Measurements from ENCODE around the gene PDCD11.
"Not testable (repeated sequence)": the region's sequence is repeated elsewhere in the genome, so short reads cannot be mapped to it uniquely, and the experiment has no call there.

Gene PDCD11, protein sequence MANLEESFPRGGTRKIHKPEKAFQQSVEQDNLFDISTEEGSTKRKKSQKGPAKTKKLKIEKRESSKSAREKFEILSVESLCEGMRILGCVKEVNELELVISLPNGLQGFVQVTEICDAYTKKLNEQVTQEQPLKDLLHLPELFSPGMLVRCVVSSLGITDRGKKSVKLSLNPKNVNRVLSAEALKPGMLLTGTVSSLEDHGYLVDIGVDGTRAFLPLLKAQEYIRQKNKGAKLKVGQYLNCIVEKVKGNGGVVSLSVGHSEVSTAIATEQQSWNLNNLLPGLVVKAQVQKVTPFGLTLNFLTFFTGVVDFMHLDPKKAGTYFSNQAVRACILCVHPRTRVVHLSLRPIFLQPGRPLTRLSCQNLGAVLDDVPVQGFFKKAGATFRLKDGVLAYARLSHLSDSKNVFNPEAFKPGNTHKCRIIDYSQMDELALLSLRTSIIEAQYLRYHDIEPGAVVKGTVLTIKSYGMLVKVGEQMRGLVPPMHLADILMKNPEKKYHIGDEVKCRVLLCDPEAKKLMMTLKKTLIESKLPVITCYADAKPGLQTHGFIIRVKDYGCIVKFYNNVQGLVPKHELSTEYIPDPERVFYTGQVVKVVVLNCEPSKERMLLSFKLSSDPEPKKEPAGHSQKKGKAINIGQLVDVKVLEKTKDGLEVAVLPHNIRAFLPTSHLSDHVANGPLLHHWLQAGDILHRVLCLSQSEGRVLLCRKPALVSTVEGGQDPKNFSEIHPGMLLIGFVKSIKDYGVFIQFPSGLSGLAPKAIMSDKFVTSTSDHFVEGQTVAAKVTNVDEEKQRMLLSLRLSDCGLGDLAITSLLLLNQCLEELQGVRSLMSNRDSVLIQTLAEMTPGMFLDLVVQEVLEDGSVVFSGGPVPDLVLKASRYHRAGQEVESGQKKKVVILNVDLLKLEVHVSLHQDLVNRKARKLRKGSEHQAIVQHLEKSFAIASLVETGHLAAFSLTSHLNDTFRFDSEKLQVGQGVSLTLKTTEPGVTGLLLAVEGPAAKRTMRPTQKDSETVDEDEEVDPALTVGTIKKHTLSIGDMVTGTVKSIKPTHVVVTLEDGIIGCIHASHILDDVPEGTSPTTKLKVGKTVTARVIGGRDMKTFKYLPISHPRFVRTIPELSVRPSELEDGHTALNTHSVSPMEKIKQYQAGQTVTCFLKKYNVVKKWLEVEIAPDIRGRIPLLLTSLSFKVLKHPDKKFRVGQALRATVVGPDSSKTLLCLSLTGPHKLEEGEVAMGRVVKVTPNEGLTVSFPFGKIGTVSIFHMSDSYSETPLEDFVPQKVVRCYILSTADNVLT (N-terminal part only)

DNA sequence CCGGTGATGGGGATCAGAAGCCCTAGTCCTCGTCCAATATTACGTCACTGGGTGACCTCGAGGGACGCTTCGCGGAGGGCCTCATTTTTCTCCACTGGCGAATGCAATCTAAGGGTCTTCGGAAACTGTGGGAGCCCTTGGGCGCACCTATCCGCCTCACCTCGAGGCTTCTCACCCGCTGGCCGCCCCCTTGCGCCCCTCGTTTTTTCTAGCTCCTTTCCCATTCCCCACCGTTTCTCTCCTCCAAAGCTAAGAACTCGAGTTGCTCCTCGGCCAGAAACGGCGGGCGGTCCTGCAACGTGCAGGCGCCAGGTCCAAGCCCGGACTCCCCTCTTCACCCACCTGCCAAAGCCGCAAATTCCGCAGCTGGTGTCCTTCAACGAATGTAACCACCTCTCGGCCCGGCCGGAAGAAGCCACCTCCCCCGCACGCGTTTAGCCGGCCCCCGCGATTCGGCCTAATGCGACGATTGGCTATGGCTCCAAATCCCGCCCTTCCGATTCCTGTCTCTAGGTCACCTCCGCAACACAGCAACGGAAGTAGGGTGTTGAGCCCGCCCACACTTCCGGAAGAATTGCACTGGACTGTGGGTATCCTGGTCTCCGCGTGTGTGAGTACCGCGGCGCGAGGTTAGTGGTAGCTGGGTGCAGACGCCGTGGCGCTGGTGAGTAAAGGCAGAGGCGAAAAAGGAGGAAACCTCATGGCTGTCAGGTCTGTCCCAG is at the start of gene PDCD11, which contains the start of gene ATP5MK:
TSS of gene PDCD11 (plus strand) at position 560 of the 722 bp plus-strand sequence. CDS start 1,801 bp downstream, outside the sequence.
TSS of gene ATP5MK (minus strand) at position 409 of the 722 bp plus-strand sequence. CDS start 4,018 bp downstream, outside the sequence.
- DNase-seq (ENCODE audit: low read depth in 2 of 2): peak; percentile 92 to 96

DNA sequence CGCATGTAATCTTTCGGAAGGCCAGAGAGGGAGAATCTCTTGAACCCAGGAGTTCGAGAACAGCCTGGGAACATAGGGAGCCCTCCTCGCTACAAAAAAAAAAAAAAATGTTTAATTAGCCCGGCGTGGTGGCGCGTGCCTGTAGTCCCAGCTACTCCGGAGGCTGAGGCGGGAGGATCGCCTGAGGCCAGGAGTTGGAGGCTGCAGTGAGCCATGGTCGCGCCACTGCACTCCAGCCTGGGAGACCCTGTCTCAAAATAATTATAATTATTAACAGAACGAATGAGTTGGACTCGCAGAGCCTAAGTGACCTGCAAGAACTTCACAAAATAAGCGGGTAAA is 46.3 kb upstream of the PDCD11 start:
- DNase-seq (ENCODE audit: low read depth in 2 of 2): no peak

DNA sequence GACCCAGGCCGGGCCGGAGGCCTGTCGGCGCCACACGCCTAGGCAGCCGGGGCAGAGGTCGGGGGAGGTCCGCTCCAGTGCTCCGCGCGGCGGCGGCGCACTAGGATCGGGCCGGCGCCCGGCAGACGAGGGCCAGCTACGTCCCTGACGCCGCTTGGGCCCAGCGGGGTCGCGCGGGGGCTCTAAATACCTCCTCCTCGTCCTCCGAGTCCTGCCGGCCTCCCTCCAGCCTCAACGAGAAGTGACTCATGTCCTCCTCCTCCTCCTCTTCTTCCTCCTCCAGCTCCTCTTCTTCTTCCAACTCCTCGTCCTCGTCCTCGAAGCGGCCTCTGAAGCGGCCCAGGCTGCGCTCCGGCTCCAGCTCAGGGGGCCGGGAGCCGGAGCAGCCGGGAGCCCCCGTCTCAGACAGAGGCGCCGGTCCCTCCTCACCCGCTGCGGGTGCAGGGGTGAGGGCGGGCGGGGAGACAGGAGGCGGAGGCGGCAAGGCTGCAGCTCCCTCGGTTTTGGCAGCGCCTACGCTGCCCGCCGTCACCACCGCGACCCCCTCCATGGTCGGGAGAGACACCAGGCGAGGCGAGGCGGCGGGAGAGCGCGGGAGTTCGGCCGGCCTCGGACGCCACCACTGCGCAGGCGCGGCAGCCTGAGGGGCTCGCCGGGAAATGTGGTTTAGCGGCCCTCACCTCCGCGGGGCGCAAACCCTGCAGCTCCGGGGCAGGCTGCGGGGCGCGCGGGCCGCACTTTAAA is 45.7 kb upstream of the PDCD11 start, which contains the start of gene PCGF6:
TSS of gene PCGF6 (minus strand) at position 624 of the 744 bp plus-strand sequence. CDS start at position 550, 74 bp downstream.
- peak; percentile 53 to 64 for DNase-seq (ENCODE audit: low read depth in 2 of 2)

DNA sequence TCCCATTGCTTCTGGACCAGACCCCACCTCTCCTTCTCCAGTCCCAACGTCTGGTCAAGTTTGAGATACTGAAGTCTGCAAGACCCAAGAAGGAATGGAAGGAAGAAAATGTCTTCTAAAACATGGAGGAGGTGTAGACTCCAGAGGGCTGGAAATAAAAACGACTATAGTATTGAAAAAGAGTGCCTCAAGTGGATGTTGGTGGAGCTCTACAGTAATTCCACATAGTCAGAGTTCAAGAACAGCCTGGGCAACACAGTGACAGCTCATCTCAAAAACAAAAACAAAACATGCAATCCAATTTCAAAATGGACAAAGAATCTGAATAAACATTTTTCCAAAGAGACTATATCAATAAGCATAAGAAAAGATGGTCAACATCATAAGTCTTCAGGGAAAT is 43.1 kb upstream of the PDCD11 start:
- no peak for DNase-seq (ENCODE audit: low read depth in 2 of 2)

DNA sequence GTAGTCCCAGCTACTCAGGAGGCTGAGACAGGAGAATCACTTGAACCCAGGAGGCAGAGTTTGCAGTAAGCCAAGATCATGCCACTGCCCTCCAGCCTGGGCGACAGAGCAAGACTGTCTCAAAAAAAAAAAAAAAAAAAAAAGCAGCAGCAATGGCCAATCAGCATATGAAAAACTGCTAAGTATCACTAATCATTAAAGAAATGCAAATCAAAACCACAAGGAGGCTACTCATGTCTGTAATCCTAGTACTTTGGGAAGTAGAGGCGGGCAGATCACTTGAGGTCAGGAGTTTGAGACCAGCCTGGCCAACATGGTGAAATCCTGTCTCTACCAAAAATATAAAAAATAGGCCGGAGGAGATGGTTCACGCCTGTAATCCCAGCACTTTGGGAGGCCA is 41.9 kb upstream of the PDCD11 start:
- DNase-seq (ENCODE audit: low read depth in 2 of 2): not testable (repeated sequence)

DNA sequence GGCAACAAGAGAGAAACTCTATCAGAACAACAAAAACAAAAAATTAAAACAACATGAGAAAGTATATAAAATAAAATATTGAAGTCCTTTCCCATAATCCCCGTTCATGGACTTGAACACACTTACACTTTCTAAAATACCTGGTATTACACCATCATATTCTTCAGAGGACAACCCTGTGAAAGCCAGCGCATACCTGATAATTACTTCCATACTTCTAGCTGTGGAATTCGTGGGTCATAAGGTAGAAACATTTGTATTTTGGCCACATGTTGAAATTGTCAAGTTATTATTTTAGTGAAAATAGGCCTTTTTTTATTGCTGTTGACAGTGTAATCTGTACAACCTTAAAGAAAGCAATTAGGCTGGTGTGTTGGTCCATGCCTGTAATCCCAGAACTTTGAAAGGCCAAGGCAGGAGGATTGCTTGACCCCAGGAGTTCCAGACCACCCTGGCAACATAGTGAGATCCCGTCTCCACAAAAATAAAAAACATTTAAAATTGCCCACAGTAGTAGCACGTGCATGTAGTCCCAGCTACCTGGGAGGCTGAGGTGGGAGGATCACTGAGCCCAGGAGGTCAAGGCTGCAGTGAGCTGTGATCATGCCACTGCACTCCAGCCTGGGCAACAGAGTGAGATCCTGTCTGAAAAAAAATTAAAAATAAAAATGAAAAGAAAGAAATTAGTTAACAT is 40.4 kb upstream of the PDCD11 start:
- DNase-seq (ENCODE audit: low read depth in 2 of 2): no peak

DNA sequence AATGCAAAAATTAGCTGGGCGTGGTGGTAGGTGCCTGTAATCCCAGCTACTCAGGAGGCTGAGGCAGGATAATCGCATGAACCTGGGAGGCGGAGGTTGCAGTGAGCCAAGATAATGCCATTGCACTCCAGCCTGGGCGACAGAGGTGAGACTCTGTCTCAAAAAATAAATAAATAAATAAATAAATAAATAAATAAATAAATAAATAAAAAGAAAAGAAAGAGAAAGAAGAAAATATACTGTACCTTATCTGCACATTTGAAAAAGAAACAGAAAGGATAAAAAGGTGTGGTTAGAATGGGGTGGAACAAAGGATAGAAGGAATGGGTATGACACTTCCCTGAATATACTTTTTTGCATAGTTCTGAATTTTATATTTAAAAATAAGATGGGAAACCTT is 36.9 kb upstream of the PDCD11 start:
- not testable (repeated sequence) for DNase-seq (ENCODE audit: low read depth in 2 of 2)

DNA sequence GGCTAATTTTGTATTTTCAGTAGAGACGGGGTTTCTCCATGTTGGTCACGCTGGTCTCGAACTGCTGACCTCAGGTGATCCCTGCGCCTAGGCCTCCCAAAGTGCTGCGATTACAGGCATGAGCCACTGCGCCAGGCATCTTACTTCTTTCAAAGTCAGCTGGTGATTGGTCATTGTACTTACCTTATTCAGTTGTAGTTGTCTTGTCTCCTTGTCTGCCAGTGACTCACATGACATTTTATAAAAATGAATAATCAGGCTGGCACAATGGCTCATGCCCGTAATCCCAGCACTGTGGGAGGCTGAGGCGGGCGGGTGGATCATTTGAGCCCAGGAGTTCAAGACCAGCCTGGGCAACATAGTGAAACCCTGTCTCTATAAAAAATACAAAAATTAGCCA is 35.6 kb upstream of the PDCD11 start:
- DNase-seq (ENCODE audit: low read depth in 2 of 2): not testable (repeated sequence)

DNA sequence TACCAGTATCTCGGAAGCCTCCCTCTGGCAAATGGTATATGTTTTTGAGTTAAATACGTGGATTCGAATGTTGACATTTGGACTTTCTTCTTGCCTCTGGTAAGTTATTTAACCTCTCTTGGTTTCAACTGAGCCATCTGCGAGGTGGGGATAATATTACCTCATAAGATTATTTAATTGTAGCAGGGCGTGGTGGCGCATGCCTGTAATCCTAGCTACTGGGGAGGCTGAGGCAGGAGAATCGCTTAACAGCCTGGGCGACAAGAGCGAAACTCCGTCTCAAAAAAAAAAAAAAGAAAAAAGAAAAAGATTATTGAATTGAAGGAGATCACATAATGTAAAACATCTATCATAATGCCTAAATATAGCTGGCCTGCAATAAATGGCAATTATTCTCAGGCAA is 29.0 kb upstream of the PDCD11 start:
- no peak for DNase-seq (ENCODE audit: low read depth in 2 of 2)

DNA sequence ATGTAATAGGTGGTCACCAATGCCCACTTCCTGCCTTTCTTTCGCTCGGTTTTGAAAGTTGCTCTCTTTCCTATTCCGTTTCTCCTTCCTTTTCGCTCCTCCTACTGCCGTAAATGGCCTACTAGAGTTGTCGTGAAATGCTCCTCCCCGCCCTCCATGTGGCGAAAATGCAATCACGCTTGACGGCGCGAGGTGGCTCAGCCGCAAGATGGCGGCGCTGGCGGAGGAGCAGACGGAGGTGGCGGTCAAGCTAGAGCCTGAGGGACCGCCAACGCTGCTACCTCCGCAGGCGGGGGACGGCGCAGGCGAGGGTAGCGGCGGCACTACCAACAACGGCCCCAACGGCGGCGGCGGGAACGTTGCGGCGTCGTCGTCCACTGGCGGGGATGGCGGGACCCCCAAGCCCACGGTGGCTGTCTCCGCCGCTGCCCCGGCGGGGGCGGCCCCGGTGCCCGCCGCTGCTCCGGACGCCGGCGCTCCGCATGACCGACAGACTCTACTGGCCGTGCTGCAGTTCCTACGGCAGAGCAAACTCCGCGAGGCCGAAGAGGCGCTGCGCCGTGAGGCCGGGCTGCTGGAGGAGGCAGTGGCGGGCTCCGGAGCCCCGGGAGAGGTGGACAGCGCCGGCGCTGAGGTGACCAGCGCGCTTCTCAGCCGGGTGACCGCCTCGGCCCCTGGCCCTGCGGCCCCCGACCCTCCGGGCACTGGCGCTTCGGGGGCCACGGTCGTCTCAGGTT is 28.5 kb upstream of the PDCD11 start, which contains the start of gene TAF5:
TSS of gene TAF5 (plus strand) at position 195 of the 737 bp plus-strand sequence. CDS start at position 209, 14 bp downstream.
- DNase-seq (ENCODE audit: low read depth in 2 of 2): peak; percentile 77 to 85

DNA sequence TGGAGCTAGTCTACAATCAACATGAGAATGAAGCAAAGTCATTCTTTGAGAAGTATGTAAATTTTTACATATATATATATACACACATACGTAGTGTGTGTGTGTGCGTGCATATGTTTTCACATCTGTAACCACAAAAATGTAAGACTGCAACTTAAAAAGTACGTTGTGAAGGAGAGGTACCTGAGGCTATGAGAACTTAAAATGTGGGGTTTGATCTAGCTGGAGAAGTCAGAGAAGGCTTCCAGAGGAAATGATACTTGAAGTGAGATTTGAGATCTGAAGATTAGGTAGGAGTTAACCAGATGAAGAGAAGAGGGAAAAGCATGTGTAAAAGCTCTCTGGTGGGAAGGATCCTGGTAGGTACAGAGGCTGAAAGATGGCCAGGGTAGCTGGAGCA is 22.9 kb upstream of the PDCD11 start:
- DNase-seq (ENCODE audit: low read depth in 2 of 2): no peak

DNA sequence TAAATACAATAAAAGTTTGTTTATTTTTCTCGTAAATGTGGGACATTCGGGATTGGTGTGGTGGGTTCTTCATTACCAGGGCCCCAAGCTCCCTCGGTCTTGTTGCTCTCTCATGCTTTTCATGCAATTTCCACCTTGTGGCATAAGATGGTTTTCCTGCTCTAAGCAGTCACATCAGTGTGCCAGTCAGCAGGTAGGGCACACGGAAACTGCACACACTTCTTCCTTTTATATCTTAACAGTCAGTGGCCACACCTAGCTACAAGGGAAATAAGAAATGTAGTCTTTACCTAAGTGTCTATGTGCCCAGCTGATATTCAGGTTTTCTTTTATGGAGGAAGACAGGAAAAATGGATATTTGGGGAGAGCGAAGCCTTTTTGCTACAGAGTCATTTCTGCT is 22.2 kb upstream of the PDCD11 start:
- DNase-seq (ENCODE audit: low read depth in 2 of 2): no peak

DNA sequence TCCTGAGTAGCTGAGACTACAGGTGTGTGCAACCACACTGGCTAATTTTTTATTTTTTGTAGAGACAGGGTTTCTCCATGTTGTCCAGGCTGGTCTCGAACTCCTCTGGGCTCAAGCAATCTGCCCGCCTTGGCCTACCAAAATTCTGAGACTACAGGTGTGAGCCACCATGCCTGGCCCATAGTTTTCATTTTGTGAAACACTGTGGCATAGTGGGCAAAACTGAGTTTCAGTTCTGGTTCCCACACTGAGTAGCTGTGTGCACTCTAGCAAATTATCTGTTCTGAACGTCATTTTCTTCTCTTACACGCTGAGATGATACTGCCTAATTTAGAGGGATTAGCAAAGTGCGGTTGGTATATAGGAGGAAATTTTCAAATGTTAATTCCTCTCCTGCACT is 13.7 kb upstream of the PDCD11 start:
- DNase-seq (ENCODE audit: low read depth in 2 of 2): no peak

DNA sequence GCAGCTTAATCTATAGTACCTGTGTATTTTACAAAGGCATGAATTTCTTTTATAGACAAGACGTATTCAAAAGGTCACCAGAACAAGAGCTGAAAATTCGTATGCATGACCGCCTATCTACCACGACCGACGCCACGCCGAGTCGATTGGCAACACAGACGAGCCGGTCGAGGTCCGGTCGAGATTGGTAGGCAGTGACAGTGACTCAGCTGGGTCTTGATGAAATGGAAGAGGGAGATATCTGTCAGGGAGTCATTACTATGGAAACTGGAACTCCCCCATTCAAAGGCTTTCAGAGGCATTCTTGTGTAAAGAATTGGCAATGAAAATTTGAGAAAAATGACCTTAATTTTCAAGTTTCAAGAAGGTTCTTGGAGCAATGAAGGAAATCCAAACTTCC is 2.2 kb upstream of the PDCD11 start:
- DNase-seq (ENCODE audit: low read depth in 2 of 2): no peak

DNA sequence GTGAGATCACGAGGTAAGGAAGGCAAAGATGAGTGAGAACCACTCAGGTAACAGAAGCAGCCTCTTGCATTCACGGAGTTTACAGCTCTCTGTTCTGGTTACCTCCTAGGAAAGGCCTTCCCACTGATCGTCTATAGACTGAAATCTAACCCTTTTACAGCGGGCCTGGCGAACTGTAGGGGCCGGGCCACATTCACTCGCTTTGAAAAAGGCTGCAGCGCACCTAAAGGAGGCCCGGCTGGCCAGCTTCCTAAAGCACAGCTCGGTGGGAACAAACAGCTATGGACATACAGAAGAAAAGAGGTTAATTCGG is 716 bp upstream of the PDCD11 start:
- no peak for DNase-seq (ENCODE audit: low read depth in 2 of 2)

DNA sequence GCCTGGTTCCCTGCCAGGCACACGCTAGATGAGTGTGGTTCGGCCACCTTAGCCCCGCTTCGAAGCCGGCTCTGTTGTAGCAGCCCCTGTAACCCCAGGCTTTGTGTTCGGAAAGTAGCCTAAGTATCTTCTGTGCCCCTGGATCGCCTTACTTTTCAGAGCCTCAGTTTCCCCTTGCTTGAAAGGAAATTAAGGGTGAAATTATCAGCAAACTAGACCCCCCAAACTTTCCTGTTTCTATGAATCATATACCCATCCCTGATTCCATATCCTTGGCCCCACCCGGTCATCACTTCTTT is 312 bp downstream of the PDCD11 start:
- no peak for DNase-seq (ENCODE audit: low read depth in 2 of 2)

DNA sequence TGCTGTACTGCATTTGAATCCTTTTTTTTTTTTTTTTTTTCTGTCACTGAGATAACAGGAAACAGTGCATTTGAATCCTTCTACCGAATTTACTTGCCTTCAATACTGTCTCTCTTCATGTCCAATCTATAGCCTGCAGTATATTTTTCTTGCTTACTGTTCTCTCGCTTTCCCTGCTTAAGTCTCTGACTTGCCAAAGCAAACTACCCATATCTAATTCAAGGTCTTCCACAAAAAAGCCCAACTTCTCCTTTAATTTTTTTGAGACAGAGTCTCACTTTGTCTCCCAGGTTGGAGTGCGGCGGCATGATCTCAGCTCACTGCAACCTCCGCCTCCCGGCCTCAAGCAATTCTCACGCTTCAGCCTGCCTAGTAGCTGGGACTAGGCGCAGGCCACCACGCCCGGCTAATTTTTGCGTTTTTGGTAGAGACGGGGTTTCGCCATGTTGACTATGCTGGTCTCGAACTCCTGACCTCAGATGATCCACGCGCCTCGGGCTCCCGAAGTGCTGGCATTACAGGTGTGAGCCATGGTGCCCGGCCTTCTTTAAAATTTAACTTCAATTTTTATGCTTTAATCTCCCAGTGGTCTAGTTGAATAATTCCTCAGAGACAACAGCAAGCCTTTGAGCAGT is 882 bp downstream of the PDCD11 start:
- DNase-seq (ENCODE audit: low read depth in 2 of 2): no peak

DNA sequence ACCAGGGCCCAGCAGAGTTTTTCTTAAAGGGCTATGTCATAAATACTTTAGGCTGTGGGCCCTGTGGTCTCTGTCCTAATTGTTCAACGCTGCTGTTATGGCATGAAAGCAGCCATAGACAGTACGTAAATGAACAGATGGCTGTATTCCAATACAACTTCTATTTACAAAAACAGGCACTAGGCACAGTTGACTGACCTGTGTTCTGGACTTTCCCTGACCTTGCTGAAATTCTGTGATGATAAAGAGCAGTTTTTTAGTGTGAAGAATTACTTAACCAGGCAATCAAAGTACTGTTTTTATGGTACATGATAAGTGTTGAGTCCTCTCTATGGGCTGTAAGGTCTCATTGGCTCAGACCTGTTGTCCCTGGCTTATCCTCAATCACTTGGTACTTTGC is 17.1 kb downstream of the PDCD11 start:
- no peak for DNase-seq (ENCODE audit: low read depth in 2 of 2)

DNA sequence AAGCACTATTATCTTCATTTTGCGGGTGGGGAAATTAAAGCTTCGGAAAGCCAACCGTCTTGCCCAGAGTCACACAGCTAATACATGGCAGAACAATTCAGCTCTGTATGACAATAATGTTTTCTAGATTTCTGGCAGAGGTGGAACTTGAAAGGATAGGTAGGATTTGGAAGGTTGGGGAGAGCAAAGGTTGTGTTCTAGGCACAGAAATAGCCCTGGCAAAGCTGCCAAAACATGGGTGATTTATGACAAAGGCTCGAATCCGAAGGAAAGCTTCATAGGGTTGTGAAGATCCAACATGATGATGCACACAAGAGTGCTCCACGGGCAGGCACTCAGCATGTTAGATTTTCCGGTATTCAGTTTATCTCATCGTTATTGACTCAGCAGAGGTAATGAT is 19.2 kb downstream of the PDCD11 start:
- DNase-seq (ENCODE audit: low read depth in 2 of 2): no peak

All from activated CD4-positive, alpha-beta T cell treated with anti-CD3 and anti-CD28 coated beads for 24 hours (primary cell).